ENCODE results near the gene SLC25A53. TPM values are rescaled to one million over a fixed set of nuclear protein-coding genes. Genes with fewer than 3 reads are reported as not detected.

The SLC25A53 gene
- polyA plus RNA-seq, 1 donor (not counting 4 experiments of a cell fraction or from before 2014, with no cell fraction given) = 2.7 TPM

- Histone ChIP-seq H3K9me1 (ENCODE audit: control insufficient read depth, extremely low read depth, insufficient read depth, low read length) (no peaks in the 10 kb centered on the region), H3K27me3 (ENCODE audit: control insufficient read depth, extremely low read depth, insufficient read depth, low read length) (no peaks in the 10 kb centered on the region), H3K4me3 (ENCODE audit: control insufficient read depth in 2 of 3, extremely low read depth in 1 of 3, insufficient read depth in 2 of 3, low read depth in 1 of 3, low read length in 3 of 3) (no peak overlapping the region), H3K9me3 (ENCODE audit: control insufficient read depth, low read depth, low read length) (no peaks in the 10 kb centered on the region), H3K4me2 (ENCODE audit: control insufficient read depth, extremely low read depth, insufficient read depth, low read depth, low read length) (no peak overlapping the region), H3K4me1 (ENCODE audit: control insufficient read depth, extremely low read depth, insufficient read depth, low read length) (no peaks in the 10 kb centered on the region), H4K20me1 (ENCODE audit: control insufficient read depth, extremely low read depth, insufficient read depth, low read length) (no peaks in the 10 kb centered on the region), H3K9ac (ENCODE audit: control insufficient read depth, extremely low read depth, insufficient read depth, low read length) (no peak overlapping the region), H3K27ac (ENCODE audit: control insufficient read depth, insufficient read depth, low read length) (no peak overlapping the region), H2AFZ (ENCODE audit: control insufficient read depth, low read length) (no peak overlapping the region), H3K79me2 (ENCODE audit: control insufficient read depth, insufficient read depth, low read length) (peaks cover 1% of the 10 kb centered on the region), H3K36me3 (ENCODE audit: control insufficient read depth in 2 of 2, extremely low read depth in 1 of 2, insufficient read depth in 2 of 2, low read length in 2 of 2) (no peaks in the 10 kb centered on the region)
- no peak for TF ChIP-seq EZH2 (IDR thresholded peaks at IDR 0.05; ENCODE audit: low read length)
- TF ChIP-seq CTCF (optimal IDR thresholded peaks at IDR 0.05 in 1 of 3, IDR thresholded peaks at IDR 0.05 in 1 of 3, conservative IDR thresholded peaks at IDR 0.05 in 1 of 3; ENCODE audit: extremely low read depth in 1 of 3, insufficient read depth in 2 of 3, low read length in 3 of 3) = no peak
- DNase-seq (ENCODE audit: low read depth, low spot score) (no peak), FAIRE-seq (no peak)
- dilution Hi-C loops (cut with MboI; ENCODE audit: extremely low pct_ligation_motif_present, low sequenced_read_pairs) = no loop called here
Measured at GRCh38 chrX:104151037-104151436, 5.8 kb downstream of the SLC25A53 start.

GRCh38 chrX:104141087-104141760 is 15.6 kb downstream of the SLC25A53 start:
- Histone ChIP-seq H3K9ac (ENCODE audit: control insufficient read depth, extremely low read depth, insufficient read depth, low read length) (no peak overlapping the region), H3K36me3 (ENCODE audit: control insufficient read depth in 2 of 2, extremely low read depth in 1 of 2, insufficient read depth in 2 of 2, low read length in 2 of 2) (no peaks in the 10 kb centered on the region), H3K27ac (ENCODE audit: control insufficient read depth, insufficient read depth, low read length) (no peak overlapping the region), H3K4me2 (ENCODE audit: control insufficient read depth, extremely low read depth, insufficient read depth, low read depth, low read length) (no peak overlapping the region), H3K9me1 (ENCODE audit: control insufficient read depth, extremely low read depth, insufficient read depth, low read length) (no peaks in the 10 kb centered on the region), H3K27me3 (ENCODE audit: control insufficient read depth, extremely low read depth, insufficient read depth, low read length) (no peaks in the 10 kb centered on the region), H4K20me1 (ENCODE audit: control insufficient read depth, extremely low read depth, insufficient read depth, low read length) (no peaks in the 10 kb centered on the region), H2AFZ (ENCODE audit: control insufficient read depth, low read length) (no peak overlapping the region), H3K4me1 (ENCODE audit: control insufficient read depth, extremely low read depth, insufficient read depth, low read length) (no peaks in the 10 kb centered on the region), H3K4me3 (ENCODE audit: control insufficient read depth in 2 of 3, extremely low read depth in 1 of 3, insufficient read depth in 2 of 3, low read depth in 1 of 3, low read length in 3 of 3) (no peak overlapping the region), H3K79me2 (ENCODE audit: control insufficient read depth, insufficient read depth, low read length) (no peaks in the 10 kb centered on the region), H3K9me3 (ENCODE audit: control insufficient read depth, low read depth, low read length) (no peaks in the 10 kb centered on the region)
- TF ChIP-seq CTCF (optimal IDR thresholded peaks at IDR 0.05 in 1 of 3, IDR thresholded peaks at IDR 0.05 in 1 of 3, conservative IDR thresholded peaks at IDR 0.05 in 1 of 3; ENCODE audit: extremely low read depth in 1 of 3, insufficient read depth in 2 of 3, low read length in 3 of 3) (no peak), EZH2 (IDR thresholded peaks at IDR 0.05; ENCODE audit: low read length) (no peak)
- FAIRE-seq (no peak), DNase-seq (ENCODE audit: low read depth, low spot score) (no peak)
- dilution Hi-C loops (cut with MboI; ENCODE audit: extremely low pct_ligation_motif_present, low sequenced_read_pairs) = no loop called here

All from keratinocyte (primary cell).